MM.1S (cell line): Measurements from ENCODE around the gene C22orf23.

Source experiments
- DNase-seq: peaks from one replicate; pipeline ENCODE4 v3.0.0-alpha.2; 2015
- H2AFZ ChIP-seq: fragments of 300-600 bp; sonication (generic); 2 replicates; pipeline ENCODE4 v1.6.0; 2016; ENCODE audit warnings: antibody characterized with exemption, low read length
- H3F3A ChIP-seq: fragments of 300-600 bp; sonication (generic); 2 replicates; pipeline ENCODE4 v1.6.1; 2016; ENCODE audit warnings: mild to moderate bottlenecking, antibody characterized with exemption, low read length, moderate library complexity, mixed read lengths; ENCODE audit not compliant: insufficient read depth
- H3K27ac ChIP-seq: fragments of 300-600 bp; sonication (generic); 2 replicates; pipeline ENCODE4 v1.5.1; 2016; ENCODE audit warnings: mild to moderate bottlenecking, low read length
- H3K27me3 ChIP-seq: fragments of 300-600 bp; sonication (generic); replicated peaks from 2 replicates; pipeline ENCODE4 v1.6.0; 2016; ENCODE audit warnings: low read length; ENCODE audit not compliant: insufficient read depth
- H3K36me3 ChIP-seq: fragments of 300-600 bp; sonication (generic); replicated peaks from 2 replicates; pipeline ENCODE4 v1.6.1; 2016; ENCODE audit warnings: mild to moderate bottlenecking, low read length, mixed read lengths; ENCODE audit not compliant: insufficient read depth
- H3K4me1 ChIP-seq: fragments of 300-600 bp; sonication (generic); 2 replicates; pipeline ENCODE4 v1.6.1; 2016; ENCODE audit warnings: low read length, mixed read lengths
- H3K4me2 ChIP-seq: fragments of 300-600 bp; sonication (generic); 2 replicates; pipeline ENCODE4 v1.6.0; 2016; ENCODE audit warnings: low read depth, low read length
- H3K4me3 ChIP-seq: fragments of 300-600 bp; sonication (generic); 2 replicates; pipeline ENCODE4 v1.5.1; 2016; ENCODE audit warnings: low read length, mixed read lengths
- H3K79me2 ChIP-seq: fragments of 300-600 bp; sonication (generic); 2 replicates; pipeline ENCODE4 v1.6.1; 2016; ENCODE audit warnings: mixed run types, low read length, mixed read lengths
- H3K9ac ChIP-seq: fragments of 300-600 bp; sonication (generic); 2 replicates; pipeline ENCODE4 v1.6.1; 2016; ENCODE audit warnings: low read length, mixed read lengths
- H3K9me2 ChIP-seq: fragments of 300-600 bp; sonication (generic); replicated peaks from 2 replicates; pipeline ENCODE4 v1.6.1; 2016; ENCODE audit warnings: mild to moderate bottlenecking, low read length, mixed read lengths; ENCODE audit not compliant: insufficient read depth
- H3K9me3 ChIP-seq: fragments of 300-600 bp; sonication (generic); replicated peaks from 2 replicates; pipeline ENCODE4 v1.6.1; 2016; ENCODE audit warnings: mild to moderate bottlenecking, low read length, mixed read lengths; ENCODE audit not compliant: insufficient read depth
- H4K20me1 ChIP-seq: fragments of 300-600 bp; sonication (generic); 2 replicates; pipeline ENCODE4 v1.6.1; 2016; ENCODE audit warnings: mild to moderate bottlenecking, low read length, moderate library complexity, mixed read lengths; ENCODE audit not compliant: insufficient read depth
- EZH2 ChIP-seq: fragments of 300-600 bp; sonication (generic); optimal IDR thresholded peaks from 2 replicates; pipeline ENCODE3; 2017; ENCODE audit warnings: low read depth, mild to moderate bottlenecking, antibody characterized with exemption, low read length, mixed read lengths
- EZH2phosphoT487 ChIP-seq: fragments of 300-600 bp; sonication (generic); IDR thresholded peaks from 2 replicates; pipeline ENCODE4 v1.6.1; 2018; ENCODE audit warnings: antibody characterized with exemption, low read length
- TF ChIP-seq, protein P1 (sequence below): fragments of 300-600 bp; sonication (generic); IDR thresholded peaks from 2 replicates; pipeline ENCODE4 v1.5.1; 2016; ENCODE audit warnings: antibody characterized with exemption, low read length, mixed read lengths

C22orf23 gene

DNA sequence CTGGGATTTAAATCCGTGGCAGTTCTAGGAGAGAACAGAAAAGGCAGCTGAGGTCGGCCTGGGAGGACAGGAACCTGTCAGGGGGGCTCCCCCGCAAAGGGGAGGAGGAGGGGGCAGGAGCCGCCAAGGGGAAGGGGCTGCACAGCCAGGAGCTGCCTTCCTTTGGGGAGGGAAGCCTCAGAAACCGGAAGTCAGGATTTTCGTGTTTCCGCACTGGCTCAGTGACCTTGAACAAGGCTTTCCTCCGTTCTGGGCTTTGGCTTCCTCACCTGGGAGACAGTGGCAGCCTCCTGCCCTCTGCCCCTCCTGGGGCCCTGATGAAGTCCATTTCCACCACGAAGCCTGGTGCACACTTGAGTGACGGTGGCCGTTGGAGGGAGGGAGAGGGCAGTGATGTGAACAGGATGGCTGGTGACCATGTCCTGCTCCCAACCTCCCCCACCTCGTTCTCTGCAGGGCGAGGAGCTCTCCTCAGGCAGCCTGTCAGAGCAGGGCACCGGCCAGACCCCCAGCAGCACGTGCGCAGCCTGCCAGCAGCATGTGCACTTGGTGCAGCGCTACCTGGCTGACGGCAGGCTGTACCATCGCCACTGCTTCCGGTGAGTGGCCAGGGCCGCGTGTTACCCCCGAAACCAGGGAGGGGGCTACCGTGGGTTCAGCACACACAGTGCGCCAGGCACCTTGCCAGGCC, 34.7 kb downstream of the C22orf23 start:
- H3K4me3 ChIP-seq, result no peak overlapping the region
- H4K20me1 ChIP-seq, result no peaks in the 10 kb centered on the region
- no peak overlapping the region for H2AFZ ChIP-seq
- no peaks in the 10 kb centered on the region for H3F3A ChIP-seq
- H3K9me3 ChIP-seq, result no peaks in the 10 kb centered on the region
- H3K79me2 ChIP-seq, result no peaks in the 10 kb centered on the region
- DNase-seq, result no peak
- H3K27ac ChIP-seq, result no peak overlapping the region
- no peaks in the 10 kb centered on the region for H3K4me1 ChIP-seq
- H3K9me2 ChIP-seq, result no peaks in the 10 kb centered on the region
- TF ChIP-seq, protein P1, sequence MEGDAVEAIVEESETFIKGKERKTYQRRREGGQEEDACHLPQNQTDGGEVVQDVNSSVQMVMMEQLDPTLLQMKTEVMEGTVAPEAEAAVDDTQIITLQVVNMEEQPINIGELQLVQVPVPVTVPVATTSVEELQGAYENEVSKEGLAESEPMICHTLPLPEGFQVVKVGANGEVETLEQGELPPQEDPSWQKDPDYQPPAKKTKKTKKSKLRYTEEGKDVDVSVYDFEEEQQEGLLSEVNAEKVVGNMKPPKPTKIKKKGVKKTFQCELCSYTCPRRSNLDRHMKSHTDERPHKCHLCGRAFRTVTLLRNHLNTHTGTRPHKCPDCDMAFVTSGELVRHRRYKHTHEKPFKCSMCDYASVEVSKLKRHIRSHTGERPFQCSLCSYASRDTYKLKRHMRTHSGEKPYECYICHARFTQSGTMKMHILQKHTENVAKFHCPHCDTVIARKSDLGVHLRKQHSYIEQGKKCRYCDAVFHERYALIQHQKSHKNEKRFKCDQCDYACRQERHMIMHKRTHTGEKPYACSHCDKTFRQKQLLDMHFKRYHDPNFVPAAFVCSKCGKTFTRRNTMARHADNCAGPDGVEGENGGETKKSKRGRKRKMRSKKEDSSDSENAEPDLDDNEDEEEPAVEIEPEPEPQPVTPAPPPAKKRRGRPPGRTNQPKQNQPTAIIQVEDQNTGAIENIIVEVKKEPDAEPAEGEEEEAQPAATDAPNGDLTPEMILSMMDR, result no peak
- TF ChIP-seq EZH2 (no peak), EZH2phosphoT487 (no peak)
- H3K27me3 ChIP-seq, result no peaks in the 10 kb centered on the region
- H3K9ac ChIP-seq, result no peak overlapping the region
- no peak overlapping the region for H3K4me2 ChIP-seq
- no peaks in the 10 kb centered on the region for H3K36me3 ChIP-seq

DNA sequence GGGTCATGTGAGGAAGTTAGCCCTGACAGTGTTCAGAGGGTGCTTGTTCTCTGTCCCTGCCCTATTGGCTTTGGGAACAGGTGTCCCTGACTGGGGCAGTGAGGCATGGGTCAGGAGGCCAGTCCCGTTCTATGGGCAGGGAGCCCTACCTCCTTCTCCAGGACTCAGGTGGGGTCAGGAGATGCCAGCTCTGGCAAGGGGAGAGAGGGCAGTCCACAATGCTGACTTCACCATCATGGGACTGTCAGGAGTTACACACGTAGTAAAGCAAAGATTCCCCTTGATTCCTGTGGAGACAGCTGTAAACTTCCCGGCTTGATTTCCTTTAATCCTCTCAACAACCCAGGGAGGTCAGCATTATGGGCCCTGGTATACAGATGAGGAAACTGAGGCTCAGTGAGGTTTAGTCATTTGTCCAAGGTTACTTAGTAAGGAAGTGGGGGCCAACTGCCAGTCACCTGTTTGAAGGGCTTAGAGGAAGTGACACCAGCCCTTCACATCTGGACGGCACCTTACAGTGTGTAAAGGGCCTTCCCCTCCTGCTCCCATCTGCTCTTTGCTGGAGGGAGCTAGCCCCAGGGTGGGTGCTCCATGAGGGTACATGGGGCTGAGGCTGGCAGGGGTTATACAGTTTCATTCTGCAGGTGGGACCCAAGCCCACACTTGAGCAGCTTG, 35.4 kb downstream of the C22orf23 start:
- H3K27ac ChIP-seq, result no peak overlapping the region
- H3K4me3 ChIP-seq, result no peak overlapping the region
- no peak for TF ChIP-seq EZH2
- TF ChIP-seq, protein P1, result no peak
- no peak for TF ChIP-seq EZH2phosphoT487
- H2AFZ ChIP-seq, result no peak overlapping the region
- H4K20me1 ChIP-seq, result no peaks in the 10 kb centered on the region
- no peak for DNase-seq
- no peaks in the 10 kb centered on the region for H3K27me3 ChIP-seq
- no peaks in the 10 kb centered on the region for H3K9me2 ChIP-seq
- H3K36me3 ChIP-seq, result no peaks in the 10 kb centered on the region
- H3F3A ChIP-seq, result no peaks in the 10 kb centered on the region
- H3K4me2 ChIP-seq, result no peak overlapping the region
- H3K79me2 ChIP-seq, result no peaks in the 10 kb centered on the region
- H3K9ac ChIP-seq, result no peak overlapping the region
- no peaks in the 10 kb centered on the region for H3K4me1 ChIP-seq
- H3K9me3 ChIP-seq, result no peaks in the 10 kb centered on the region

DNA sequence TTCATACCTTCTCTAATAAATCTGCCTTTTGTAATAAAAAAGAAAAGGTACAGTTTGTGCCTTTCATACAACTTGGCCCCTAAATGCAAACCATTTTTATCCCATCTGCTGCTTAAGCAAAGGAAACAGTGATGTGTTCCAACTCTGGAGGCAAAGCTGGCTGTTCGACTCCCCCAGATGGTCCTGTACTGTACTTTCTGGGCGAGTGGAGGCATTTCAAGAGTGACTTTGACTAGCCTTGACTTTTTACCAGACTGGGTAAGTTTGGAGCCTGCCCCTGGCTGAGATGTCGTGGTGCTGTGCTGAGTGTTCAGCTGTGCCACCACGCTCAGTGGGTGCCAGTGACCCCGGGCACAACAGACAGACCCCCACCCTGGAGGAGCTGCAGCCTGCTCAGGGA, 37.1 kb downstream of the C22orf23 start:
- Histone ChIP-seq H3K4me1 (no peaks in the 10 kb centered on the region), H4K20me1 (no peaks in the 10 kb centered on the region), H3K9me3 (no peaks in the 10 kb centered on the region), H3K36me3 (no peaks in the 10 kb centered on the region), H3K9me2 (no peaks in the 10 kb centered on the region), H2AFZ (no peak overlapping the region), H3K9ac (no peak overlapping the region), H3K27ac (no peak overlapping the region), H3K4me3 (no peak overlapping the region), H3K79me2 (no peaks in the 10 kb centered on the region), H3K27me3 (no peaks in the 10 kb centered on the region), H3K4me2 (no peak overlapping the region), H3F3A (no peaks in the 10 kb centered on the region)
- DNase-seq, result no peak
- TF ChIP-seq EZH2 (no peak), EZH2phosphoT487 (no peak)
- TF ChIP-seq, protein P1, result no peak
